Suppressor macrophage (primary cell): ENCODE results near the gene RNF128.
A peak's percentile ranks its signal among the peaks of the same experiment; 100 is the strongest.
"Not testable (repeated sequence)": the region's sequence is repeated elsewhere in the genome, so short reads cannot be mapped to it uniquely, and the experiment has no call there.

ENCODE experiments used
- DNase-seq, 4 experiments: peaks; one replicate each; pipeline ENCODE4 v3.0.0-alpha.2; 2020 to 2022

The RNF128 gene

DNA sequence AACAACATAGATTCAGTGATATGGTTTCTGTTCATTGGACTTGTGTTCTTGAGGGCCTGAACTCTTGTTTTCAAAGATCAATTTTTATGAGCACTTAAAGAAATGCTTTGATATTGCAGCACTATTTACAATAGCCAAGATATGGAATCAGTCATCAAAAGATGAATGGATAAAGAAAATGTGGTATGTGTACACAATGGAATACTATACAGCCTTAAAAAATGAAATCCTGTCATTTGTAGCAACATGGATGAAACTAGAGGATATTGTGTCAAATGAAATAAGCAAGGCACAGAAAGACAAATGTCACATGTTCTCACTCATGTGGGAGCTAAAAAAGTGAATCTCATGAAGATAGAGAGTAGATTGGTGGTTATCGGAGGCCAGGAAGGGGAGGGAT, 21.9 kb downstream of the RNF128 start:
- DNase-seq = no peak

- no peak for DNase-seq
These were observed 24.9 kb downstream of the RNF128 start for GRCh38 chrX:106751407-106751806.

DNA sequence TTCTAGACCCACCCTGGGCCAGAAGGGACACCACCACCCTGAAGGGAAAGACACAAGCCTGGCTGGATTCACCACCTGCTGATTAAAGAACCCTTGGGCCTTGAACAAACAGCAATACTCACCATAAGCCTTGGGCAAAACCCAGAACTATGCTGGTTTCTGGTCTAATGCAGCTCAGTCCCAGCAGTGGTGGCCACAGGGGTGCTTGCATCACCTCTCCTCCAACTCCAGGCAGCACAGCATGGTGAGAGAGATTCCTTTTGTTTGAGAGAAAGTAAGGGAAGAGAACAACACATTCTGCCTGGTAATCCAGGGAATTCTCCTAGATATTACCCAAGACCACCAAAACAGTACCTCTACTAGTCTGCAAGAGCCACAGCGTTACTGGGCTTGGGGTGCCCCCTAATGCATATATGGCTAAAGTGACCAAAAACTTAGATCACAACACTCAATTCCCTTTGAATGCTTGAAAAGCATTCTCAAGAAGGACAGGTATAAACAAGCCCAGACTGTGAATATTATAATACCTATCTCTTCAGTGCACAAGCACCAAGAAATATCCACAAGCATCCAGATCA, 25.7 kb downstream of the RNF128 start:
- peak in 1 of 4 experiments; percentile 2 for DNase-seq

GRCh38 chrX:106769288-106769687, 42.8 kb downstream of the RNF128 start:
- not testable (repeated sequence) for DNase-seq

GRCh38 chrX:106774981-106775380, 48.5 kb downstream of the RNF128 start:
- DNase-seq = no peak

DNA sequence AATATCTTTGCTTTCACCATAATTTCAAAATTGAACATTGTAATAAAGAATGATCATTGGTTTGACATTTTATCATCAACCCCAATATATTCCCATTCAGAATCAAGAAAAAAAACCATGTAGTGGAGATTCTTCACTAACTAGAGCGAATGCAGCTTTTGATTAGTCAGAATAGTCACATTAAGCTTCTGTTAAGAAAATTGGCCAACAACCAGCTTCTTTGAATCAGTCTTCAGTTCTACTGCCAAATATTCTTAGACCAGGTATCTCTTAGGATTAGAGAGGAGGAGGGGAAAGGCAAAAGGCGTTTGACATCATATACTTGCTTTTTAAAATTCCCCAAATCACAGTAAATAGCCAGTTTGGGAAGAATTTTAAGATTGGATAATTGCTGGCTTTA, 53.8 kb downstream of the RNF128 start:
- no peak for DNase-seq

DNA sequence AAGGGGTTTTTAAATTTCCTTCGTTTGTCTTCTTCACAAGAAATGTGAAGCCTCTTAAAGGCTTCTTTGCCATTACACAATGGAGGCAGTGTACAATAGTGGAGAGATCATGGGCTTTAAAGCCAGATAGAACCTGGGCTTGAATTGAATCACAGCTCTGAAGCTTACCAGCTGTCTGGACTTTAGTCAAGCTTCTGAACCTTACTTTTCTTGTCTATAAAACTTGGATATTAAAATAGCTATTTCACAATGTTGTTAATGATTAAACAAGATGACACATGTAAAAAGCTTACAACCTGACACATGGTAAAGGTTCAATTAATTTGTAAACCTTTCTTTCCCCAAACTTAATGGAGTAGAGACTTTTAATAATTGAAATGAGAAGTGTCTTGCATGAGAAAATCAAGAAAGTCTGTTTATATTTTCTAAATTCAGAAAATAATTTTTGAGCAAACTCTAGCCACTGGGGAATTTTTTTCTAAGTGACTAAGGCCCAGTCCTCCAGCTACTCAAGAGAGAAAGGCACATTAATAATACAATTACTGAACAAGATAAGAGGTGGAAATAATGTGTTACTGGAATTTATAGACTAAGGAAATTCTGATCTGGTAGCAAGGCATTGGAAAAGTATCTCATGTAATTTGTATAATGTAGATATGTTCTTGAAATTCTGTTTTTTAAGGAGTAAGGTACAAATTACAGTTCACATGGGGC, 54.3 kb downstream of the RNF128 start:
- DNase-seq = no peak

DNA sequence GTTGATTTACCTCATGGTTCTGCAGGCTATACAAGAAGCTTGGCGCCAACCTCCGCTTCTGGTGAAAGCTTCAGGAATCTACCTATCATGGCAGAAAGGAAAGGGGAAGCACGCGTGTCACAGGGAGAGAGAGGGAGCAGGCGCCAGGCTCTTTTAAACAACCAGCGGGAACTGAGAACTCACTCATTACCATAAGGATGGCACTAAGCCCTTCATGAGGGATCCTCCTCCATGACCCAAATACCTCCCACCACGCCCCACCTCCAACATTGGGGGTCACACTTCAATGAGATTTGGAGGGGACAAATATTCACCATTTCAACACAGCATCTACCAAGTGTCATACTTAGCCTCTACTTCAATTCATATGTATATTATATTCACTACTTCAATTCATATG, 57.2 kb downstream of the RNF128 start:
- DNase-seq = no peak

DNA sequence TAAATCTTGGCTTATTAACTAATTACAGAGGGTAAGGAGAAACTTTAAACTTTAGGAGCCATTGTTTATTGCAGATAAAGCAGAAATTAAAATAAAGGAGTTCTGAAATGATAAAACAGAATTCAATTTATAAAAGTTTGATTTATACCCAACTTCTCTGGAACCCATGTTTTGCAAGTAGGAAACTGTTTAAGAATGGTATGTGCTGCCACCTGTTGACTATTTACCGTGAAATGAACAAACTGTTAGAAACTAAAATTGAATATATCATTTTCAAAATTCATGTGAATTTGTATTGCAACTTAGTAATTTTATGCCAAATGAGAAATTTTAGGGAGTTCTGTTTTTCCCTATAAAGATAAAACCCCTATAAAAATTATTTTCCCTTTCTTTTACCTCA, 65.0 kb downstream of the RNF128 start:
- peak in 1 of 4 experiments; percentile 15 for DNase-seq

DNA sequence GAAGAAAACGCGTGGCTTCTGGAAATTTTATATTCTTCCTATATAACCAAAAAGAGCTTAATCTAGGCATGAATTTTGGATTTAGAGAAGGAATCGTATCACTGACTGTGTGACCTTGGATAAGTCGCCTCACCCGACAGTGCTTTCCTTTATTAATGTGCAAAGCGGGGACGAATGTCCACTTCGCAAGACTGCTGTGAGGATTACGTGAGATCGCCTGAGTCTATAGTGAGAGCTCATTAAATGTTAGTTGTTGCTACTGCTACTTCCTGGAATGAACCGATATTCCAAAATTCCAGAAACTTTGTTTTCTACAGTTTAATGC, 75.5 kb downstream of the RNF128 start:
- DNase-seq = peak in 2 of 4 experiments; percentile 0 to 2

DNA sequence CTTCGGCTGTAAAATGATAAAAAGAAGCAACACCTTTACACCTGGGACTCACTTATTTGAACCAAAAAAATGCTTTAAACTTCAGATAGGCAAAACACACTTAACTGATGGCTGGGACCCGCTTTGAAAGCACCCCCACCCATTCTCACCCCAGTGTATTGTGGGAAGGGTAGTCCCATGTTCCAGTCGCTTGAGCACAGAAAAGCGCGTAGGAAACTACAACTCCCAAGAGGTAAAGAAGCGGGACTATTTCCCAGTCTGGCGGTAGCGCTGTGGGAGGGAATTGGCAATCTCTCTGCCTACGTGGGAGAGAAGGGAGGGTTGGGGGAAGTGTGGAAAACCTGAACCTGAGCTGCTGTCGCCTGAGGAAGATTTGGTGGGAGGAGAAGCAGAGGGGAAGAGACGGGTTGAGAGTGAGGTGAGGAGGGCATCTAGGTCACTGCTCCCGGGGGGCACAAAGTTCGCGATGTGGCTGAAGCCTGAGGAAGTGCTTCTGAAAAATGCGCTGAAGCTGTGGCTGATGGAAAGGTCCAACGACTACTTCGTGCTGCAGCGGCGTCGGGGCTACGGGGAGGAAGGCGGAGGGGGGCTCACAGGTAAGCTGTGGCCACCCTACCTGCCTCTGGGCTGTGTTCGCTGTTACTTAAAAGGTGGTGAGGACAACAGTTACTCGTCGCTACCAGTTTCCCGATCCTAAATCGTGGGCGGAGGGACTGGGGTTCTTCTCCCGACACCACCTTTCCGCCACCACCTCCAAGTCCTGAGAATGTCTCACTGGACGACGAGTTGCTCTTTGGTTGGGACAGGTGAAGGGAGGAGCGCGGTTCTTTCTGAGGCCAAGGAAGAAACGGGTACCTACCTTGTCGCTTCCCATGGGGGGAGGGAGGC, 76.1 kb downstream of the RNF128 start, which contains the start of gene TBC1D8B:
Gene TBC1D8B (plus strand): TSS at position 286 of the 888 bp plus-strand sequence. CDS start 181 bp downstream, at position 467.
- peak; percentile 70 to 84 (median 82) for DNase-seq

DNA sequence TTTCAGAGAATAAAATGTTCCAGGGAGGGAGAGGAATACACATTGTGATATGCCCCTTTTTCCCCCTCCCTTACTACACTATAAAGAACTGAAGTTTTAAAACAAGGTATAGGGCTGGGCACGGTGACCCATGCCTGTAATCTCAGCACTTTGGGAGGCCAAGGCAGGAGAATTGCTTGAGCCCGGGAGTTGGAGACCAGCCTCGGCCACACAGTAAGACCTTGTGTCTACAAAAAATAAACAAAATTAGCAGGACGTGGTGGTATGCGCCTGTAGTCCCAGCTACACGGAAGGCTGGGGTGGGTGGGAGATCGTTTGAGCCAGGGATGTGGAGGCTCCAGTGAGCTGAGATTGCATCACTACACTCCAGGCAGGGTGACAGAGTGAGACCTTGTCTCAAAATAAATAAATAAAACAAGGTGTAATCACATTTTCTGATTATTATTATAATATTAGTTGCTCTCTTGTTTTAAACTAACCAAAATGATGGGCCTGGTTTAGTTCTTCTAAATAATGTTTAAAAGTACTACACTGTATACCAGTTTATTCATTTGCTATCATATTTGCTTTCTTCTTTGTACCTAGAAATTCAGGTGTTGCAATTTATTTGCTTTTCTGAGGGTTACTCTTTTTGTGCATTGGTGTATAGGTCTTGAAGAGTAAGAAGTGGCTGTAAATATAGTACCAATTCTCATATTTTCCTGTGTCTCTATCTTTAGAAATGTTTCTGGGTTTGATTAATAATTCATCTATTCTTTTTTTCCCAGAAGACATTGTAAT, 84.8 kb downstream of the RNF128 start:
- no peak for DNase-seq

GRCh38 chrX:106812930-106813329, 86.4 kb downstream of the RNF128 start:
- not testable (repeated sequence) for DNase-seq

GRCh38 chrX:106814093-106814492, 87.6 kb downstream of the RNF128 start:
- not testable (repeated sequence) for DNase-seq
